Activated CD4-positive, alpha-beta T cell treated with anti-CD3 and anti-CD28 coated beads for 1 hour (primary cell): ENCODE results near the gene PDCL2.
"Not testable (repeated sequence)": the region's sequence is repeated elsewhere in the genome, so short reads cannot be mapped to it uniquely, and the experiment has no call there.

Experiments used
- DNase-seq: peaks from one replicate; pipeline ENCODE4 v3.0.0-alpha.2; 2020

PDCL2 gene

GRCh38 chr4:55592014-55592413, at the start of gene PDCL2:
TSS of gene PDCL2 (minus strand) at chr4:55592245. CDS start at chr4:55592109, 136 bp downstream.
- DNase-seq = no peak

DNA sequence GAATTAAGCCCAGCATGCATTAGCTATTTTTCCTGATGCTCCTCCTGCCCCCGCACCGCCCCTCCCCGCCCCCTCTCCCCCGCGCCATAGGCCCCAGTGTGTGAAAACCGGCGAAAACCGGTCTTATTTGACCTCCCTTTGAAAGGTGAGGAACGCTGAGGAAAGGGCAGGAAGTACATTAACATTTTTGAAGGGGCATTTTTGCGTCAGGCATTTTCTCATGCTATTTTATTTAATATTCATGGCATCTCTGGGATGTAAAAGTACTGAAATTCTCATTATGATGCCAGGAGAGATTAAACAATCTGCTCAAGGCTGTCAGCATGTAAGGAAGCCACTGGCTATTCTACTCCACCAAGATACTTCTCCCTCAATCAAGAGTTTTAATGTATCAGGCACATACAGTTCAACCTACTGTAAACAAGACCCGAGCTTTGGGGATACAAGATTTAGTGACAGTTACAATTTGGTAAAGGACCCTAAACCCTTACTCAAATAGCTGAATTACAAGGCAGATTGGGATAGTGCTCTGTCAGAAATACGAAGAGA, 45.3 kb upstream of the PDCL2 start:
- DNase-seq = no peak

DNA sequence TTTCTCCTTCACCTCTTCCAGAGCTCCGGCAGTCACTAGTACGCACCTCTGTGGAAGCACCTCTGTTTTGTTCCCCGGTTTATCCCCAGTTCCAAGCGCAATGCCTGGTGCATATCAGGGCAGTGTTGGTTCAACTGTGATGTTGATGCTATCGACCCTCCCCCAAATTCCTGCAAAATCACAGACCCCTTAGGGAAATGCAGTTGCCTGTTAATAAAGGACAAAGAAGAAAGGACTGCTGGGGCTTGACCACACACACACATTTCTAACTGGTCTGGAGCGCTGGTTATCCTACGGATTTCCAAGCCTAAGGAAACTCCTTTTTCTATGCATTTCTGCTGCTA, 44.6 kb upstream of the PDCL2 start:
- no peak for DNase-seq

DNA sequence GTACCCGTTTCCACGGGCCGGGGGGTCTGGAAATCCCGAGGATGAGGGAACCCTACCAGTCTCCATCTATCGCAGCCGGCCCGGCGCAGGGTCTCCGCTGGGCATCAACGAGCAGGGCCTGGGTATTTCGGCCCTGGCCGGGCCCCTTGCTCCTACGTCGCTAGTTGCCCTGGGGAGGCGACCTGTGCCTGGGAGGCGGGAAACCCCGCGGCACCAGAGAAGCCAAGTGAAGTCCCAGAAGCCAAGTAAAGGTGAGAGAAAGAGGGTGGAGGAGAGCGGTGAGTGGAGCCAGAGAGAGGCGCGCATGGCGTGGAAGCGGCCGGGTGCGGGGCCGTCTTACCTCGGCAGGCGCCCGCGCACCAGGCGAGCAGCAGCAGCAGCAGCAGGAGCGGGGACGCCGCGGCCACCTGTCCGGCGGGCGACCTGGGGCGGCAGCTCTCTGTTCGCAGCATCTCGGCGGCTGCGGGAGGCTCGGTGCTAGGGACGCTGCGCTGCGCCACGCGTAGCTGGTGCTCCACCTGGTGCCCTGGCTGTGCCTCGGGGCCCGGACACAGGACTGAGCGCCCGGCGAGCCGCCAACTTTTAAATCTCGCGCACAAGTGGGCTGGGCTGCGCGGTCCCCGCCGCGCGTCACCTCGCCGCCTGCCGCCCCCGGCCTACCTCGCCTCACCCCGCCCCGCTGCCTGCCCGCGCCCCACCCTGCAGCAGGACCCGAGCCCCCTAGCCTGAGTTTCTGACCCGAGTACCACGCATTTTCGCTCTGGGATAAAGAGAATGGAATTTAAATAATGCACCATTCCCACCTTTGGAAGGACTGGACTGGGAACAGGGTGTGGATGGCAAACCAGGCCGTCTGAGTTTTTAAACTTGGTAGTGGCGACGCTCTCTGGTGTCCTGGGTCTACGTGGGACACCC, 44.0 kb upstream of the PDCL2 start, which contains the start of gene NMU:
TSS of gene NMU (minus strand) at position 558 of the 915 bp plus-strand sequence. CDS start at position 452, 106 bp downstream.
- no peak for DNase-seq

- no peak for DNase-seq
Observed at GRCh38 chr4:55635282-55635681, 43.2 kb upstream of the PDCL2 start.

DNA sequence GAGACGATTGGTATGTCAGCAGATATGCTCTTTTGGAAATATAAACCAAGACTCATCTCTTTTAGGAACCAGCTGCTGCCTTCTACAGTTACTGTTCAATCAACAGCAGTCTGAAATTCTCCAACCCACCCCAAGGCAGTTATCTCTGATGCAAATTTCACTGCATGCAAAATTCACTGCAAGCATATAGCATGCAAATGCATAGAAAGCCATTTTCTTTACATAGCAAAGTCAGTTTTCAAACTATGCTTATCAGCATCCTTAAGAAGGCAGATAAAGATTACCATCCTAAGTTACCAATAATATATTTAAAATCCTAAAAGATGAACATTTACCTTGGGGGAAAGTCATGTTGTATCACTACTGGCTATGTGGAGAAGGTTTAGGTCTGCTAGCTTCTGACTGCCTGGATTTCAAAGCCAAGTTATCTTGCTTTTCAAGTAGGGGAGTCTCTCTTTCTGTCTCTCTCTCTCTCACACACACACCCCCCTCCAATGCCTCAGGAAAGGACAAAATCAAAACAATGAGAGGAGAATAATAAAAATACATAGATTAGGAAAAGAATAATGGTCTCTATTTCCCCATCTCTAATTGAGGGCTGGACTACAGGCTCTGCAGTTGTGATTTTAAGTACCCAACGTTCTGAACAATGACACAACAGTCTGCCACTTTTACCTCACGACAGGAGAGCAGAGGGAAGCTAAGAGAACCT, 42.5 kb upstream of the PDCL2 start:
- no peak for DNase-seq

DNA sequence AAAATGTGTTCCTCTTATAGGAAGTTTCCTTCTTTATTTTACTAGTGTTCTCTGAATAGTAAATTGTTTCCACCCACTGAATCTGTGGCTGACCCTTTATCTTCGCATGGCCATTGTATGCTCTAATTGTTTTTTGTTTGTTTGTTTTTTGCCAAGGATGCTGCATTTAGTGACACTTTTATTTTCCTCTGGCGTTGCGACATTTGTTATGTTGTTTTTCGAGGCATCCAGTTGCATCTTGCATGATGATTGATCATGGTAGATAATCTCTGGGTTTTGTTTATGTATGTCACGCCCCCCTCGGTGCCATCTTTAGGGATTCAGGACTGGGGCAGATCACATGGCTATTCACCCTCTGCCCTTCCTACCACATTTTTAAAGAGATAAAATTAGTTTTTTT, 41.9 kb upstream of the PDCL2 start:
- no peak for DNase-seq

- DNase-seq = no peak
Observed at GRCh38 chr4:55625835-55626234, 33.8 kb upstream of the PDCL2 start.

DNA sequence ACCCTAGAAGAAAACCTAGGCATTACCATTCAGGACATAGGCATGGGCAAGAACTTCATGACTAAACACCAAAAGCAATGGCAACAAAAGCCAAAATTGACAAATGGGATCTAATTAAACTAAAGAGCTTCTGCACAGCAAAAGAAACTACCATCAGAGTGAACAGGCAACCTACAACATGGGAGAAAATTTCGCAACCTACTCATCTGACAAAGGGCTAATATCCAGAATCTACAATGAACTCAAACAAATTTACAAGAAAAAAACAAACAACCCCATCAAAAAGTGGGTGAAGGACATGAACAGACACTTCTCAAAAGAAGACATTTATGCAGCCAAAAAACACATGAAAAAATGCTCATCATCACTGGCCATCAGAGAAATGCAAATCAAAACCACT, 32.0 kb upstream of the PDCL2 start:
- not testable (repeated sequence) for DNase-seq

DNA sequence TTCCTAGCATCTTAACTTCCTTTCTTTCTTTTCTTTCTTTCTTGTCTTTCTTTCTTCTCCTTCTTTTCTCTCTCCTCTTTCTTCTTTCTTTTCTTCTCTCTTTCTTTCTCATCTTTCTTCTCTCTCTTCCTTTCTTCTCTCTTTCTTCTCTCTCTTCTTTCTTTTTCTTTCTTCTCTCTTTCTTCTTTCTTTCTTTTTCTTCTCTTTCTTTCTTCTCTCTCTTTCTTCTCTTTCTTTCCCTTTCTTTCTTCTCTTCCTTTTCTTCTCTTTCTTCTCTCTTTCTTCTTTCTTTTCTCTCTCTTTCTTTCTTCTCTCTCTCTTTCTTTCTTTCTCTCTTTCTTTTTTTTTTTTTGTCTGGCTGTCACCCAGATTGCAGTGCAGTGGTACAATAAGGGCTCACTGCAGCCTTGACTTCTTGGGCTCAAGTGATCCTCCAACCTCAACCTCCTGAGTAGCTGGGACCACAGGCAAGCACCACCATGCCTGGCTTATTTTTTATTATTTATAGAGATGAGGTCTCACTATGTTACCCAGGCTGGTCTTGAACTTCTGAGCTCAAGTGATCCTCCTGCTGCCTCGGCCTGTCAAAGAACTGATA, 26.6 kb upstream of the PDCL2 start:
- DNase-seq = no peak

GRCh38 chr4:55617587-55618197, 25.6 kb upstream of the PDCL2 start:
- no peak for DNase-seq

DNA sequence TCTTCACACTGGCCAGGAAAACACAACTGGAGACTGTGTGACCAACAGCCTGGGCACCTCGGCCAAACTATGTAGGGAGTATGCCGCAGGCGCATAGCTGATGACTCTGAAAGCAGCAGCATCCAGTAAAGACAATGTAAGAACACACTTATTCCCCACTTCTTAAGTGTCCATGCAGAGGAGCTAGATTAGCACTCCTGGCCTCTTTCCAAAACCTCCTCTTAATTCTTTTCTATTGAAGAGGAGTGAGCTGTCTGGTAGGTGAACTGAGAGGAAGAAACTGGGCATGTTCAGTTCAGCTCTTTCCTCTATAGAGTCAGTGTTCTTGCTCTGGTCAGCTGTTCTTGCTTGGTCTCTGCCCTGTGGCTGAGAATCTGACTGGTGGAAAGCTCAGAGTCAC, 23.0 kb upstream of the PDCL2 start:
- no peak for DNase-seq

GRCh38 chr4:55613621-55614020, 21.6 kb upstream of the PDCL2 start:
- no peak for DNase-seq

GRCh38 chr4:55612341-55612740, 20.3 kb upstream of the PDCL2 start:
- no peak for DNase-seq

GRCh38 chr4:55611358-55612059, 19.5 kb upstream of the PDCL2 start:
- no peak for DNase-seq

DNA sequence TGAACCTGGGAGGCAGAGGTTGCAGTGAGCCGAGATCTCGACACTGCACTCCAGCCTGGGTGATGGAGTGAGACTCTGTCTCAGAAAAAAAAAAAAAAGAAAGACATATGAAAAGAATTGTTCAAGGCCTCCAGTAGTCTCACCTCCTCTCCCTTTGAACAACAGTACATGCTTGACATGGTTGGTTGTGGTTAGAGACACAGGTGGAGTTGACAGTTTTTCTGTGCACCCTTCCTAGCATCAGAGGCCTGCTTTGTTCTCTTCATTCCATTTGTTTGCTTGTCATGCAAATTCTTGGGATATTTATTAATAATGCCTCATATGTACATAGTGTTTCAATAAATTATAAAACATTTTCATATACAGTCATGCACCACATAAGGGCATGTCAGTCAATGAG, 18.3 kb upstream of the PDCL2 start:
- DNase-seq = no peak

DNA sequence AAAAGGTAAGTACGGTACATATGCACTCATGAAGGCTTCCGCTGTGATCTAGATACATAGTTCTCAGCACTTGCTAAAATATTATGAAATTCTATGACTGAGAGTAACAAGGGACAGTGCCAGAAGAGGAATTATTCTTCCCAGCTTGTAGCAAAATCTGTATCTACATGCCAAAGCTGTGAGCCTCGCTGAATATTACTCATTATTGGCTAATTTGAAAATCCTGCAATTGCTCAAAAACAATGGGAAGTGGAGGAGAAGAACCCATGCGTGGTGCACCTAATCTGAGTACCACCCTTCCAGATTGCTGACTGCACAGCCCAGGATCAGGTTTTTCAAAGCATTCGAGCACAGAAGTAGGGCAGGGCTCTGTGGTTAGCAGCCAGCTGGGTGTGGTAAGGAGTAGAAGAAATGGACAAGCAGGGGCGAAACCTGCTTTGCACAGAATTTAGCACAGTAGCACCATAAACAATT, 17.4 kb upstream of the PDCL2 start:
- no peak for DNase-seq

DNA sequence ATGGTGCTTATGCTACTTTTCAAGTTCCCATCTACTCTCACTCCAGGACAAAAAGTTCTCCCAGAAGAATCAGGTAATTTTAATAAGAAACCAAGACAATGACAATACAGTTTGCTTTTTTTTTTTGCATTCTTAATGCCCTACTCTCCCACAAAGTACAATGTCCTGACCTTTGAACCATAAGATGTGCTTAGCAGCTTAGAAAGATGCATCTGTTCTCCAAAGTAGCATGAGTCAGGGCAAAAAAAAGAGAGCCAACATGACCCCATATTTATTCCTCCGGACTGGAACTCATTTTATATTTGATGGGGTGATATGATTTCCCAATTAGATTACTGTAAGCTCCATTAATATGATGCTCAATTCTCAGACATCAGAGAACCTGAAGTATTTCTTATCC, 16.5 kb upstream of the PDCL2 start:
- DNase-seq = no peak

- no peak for DNase-seq
Observed at GRCh38 chr4:55604996-55605395, 13.0 kb upstream of the PDCL2 start.

GRCh38 chr4:55600640-55601039, 8.6 kb upstream of the PDCL2 start:
- no peak for DNase-seq

GRCh38 chr4:55598641-55599040, 6.6 kb upstream of the PDCL2 start:
- no peak for DNase-seq

DNA sequence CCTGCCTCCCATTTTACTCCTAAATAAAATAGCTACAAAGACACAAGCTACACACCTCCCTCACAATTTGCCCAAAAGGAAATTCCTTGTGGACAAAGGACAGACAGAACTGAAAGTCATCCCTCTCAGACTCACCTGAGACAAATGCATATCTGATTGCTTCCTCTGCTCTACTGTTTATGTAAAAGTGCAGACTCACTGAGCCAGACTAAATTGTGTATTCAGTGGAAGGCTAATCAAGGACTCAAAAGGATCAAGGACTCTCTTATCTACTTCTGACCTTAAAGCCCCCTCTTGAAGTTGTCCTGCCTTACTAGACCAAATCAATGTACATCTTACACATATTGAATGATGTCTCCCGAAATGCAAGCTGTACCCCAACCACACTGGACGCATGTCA, 3.9 kb downstream of the PDCL2 start:
- no peak for DNase-seq
